GM21526 (cell line): ENCODE data around the gene MAS1L.
"Not testable (repeated sequence)": the region's sequence is repeated elsewhere in the genome, so short reads cannot be mapped to it uniquely, and the experiment has no call there.

Source experiments
- ATAC-seq: cut with Tn5 transposase; IDR thresholded peaks from one replicate; pipeline ENCODE4 v1.9.1; 2021; ENCODE audit warnings: moderate library complexity; ENCODE audit not compliant: unreplicated experiment, low FRiP score

The MAS1L gene

GRCh38 chr6:29486577-29486976 lies 1.2 kb downstream of the MAS1L start:
- no peak for ATAC-seq

- no peak for ATAC-seq
These were observed 4.0 kb downstream of the MAS1L start for GRCh38 chr6:29483735-29484134.

- no peak for ATAC-seq
These were observed 4.6 kb downstream of the MAS1L start for GRCh38 chr6:29483186-29483585.

- ATAC-seq = no peak
These were observed 8.2 kb downstream of the MAS1L start for GRCh38 chr6:29479560-29479959.

GRCh38 chr6:29478740-29479139 lies 9.0 kb downstream of the MAS1L start:
- ATAC-seq = no peak

- ATAC-seq = no peak
These were observed 9.8 kb downstream of the MAS1L start for GRCh38 chr6:29477923-29478450.

- ATAC-seq = no peak
These were observed 12.8 kb downstream of the MAS1L start for GRCh38 chr6:29474996-29475395.

- ATAC-seq = no peak
These were observed 21.5 kb downstream of the MAS1L start for GRCh38 chr6:29466241-29466640.

- ATAC-seq = no peak
These were observed 22.0 kb downstream of the MAS1L start for GRCh38 chr6:29465801-29466200.

GRCh38 chr6:29465279-29465678 lies 22.5 kb downstream of the MAS1L start:
- ATAC-seq = no peak

GRCh38 chr6:29462022-29462421 lies 25.7 kb downstream of the MAS1L start:
- no peak for ATAC-seq

GRCh38 chr6:29461021-29461814 lies 26.5 kb downstream of the MAS1L start:
- ATAC-seq = no peak

GRCh38 chr6:29456971-29457370 lies 30.8 kb downstream of the MAS1L start, which contains the start of the genes OR11A1 and OR2H1:
Gene OR11A1, minus strand, starts transcription at chr6:29457071. Its CDS starts 29,430 bp downstream, at chr6:29427641.
Gene OR2H1, plus strand, starts transcription at chr6:29457155. Its CDS starts 4,615 bp downstream, at chr6:29461770.
- no peak for ATAC-seq

- no peak for ATAC-seq
These were observed 36.1 kb downstream of the MAS1L start for GRCh38 chr6:29451471-29452193.

GRCh38 chr6:29447670-29448069 lies 40.1 kb downstream of the MAS1L start:
- ATAC-seq = no peak

- ATAC-seq = not testable (repeated sequence)
These were observed 43.7 kb downstream of the MAS1L start for GRCh38 chr6:29444031-29444430.

- ATAC-seq = no peak
These were observed 45.0 kb downstream of the MAS1L start for GRCh38 chr6:29442719-29443118.

GRCh38 chr6:29439006-29439405 lies 48.8 kb downstream of the MAS1L start, which contains the start of gene OR10C1:
Gene OR10C1, plus strand, starts transcription at chr6:29439306. Its CDS starts 710 bp downstream, at chr6:29440016.
- no peak for ATAC-seq

GRCh38 chr6:29436730-29437129 lies 51.0 kb downstream of the MAS1L start:
- not testable (repeated sequence) for ATAC-seq
